ENCODE data around the gene TRIOBP.

- TF ChIP-seq POLR2A (IDR thresholded peaks at IDR 0.05) (no peak), CTCF (IDR thresholded peaks at IDR 0.05) (no peak)
Observed at GRCh38 chr22:37654563-37655251, 42.1 kb upstream of the TRIOBP start.
